Right ventricle myocardium inferior (tissue), 1 donor: ENCODE results near the gene WDSUB1. TPM values are rescaled to one million over a fixed set of nuclear protein-coding genes. Genes with fewer than 3 reads are reported as not detected.
A peak's percentile ranks its signal among the peaks of the same experiment; 100 is the strongest.

ENCODE experiments used
- ATAC-seq: fragments of 200-7000 bp; cut with Tn5 transposase; one replicate; pipeline ENCODE4 v1.9.1; 2020; ENCODE audit warnings: mild to moderate bottlenecking, moderate library complexity
- DNase-seq: peaks from one replicate; pipeline ENCODE4 v3.0.0; 2021; ENCODE audit errors: missing footprints
- intact Hi-C: fragments of 100-400 bp; cut with DNase I; formaldehyde crosslinking; loops from one replicate; pipeline ENCODE4 v1.11.0; 2022
- long read RNA-seq: library from polyadenylated mRNA; unstranded; transcript quantifications from one replicate; pipeline ENCODE4 v2.0.0, GENCODE V29; 2021
- total RNA-seq: library from RNA; stranded (reverse); fragmentation: NEBNext Ultra II Directional; extraction: Animal tissue kit (Norgen Biotek cat#: 25700); gene quantifications from one replicate; pipeline ENCODE4 v1.2.1, GENCODE V29; 2021
- donor health status: DM: no; HTN: yes; CAD: no; lungs with severe emphysema.

WDSUB1 gene, protein sequence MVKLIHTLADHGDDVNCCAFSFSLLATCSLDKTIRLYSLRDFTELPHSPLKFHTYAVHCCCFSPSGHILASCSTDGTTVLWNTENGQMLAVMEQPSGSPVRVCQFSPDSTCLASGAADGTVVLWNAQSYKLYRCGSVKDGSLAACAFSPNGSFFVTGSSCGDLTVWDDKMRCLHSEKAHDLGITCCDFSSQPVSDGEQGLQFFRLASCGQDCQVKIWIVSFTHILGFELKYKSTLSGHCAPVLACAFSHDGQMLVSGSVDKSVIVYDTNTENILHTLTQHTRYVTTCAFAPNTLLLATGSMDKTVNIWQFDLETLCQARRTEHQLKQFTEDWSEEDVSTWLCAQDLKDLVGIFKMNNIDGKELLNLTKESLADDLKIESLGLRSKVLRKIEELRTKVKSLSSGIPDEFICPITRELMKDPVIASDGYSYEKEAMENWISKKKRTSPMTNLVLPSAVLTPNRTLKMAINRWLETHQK
- 10.1 TPM for total RNA-seq
- long read RNA-seq, transcript WDSUB1-202 (11 exons, 1,912 nt): major isoform, 8 of 17 reads
- long read RNA-seq, partial matches to known transcripts: 2 of 17 reads
- long read RNA-seq, other reads (novel, unspliced or antisense): 6 of 17 reads

DNA sequence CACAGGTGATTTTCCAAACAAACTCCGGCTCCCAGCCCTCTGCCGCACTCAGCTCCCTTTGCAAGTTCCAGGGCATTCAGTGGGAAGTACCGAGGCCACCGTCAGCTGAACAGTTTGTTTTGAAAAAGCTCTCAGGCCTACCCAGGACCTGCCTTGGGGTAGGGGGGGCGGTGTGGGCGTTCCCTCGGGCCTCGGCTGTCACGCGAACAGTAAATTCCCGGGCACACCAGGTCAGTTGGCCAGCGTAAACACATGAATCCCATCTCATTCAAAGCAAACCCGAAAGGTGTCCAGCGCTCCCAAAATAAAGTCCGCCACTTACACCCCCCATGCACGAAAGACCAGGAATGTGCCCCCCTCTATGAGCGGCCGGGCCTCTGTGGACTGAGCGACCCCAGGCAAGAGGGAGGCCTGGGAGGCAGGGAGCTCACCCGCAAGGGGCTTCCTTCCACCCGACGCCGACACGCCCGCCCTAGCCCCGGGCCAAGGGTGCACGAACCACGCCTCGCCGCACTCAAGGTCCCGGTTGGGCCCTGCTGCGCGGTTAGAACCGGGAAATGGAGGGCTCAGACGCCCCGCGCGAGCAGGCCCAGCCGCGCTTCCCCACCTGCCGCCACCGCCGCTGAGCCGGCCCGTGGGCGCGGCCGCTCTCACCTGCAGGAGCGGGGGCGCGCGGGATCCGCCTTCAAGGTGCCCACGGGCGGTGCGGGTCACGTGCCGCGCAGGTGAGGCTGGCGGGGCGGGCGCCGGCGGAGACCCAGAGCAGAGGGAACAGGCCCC lies at the start of gene WDSUB1:
TSS of gene WDSUB1 (minus strand) at position 775 of the 780 bp plus-strand sequence. CDS start 3,634 bp downstream, outside the sequence.
- intact Hi-C loops: loop anchor here (10.0 kb wide), 2 partner anchors 61 to 329 kb away; partner anchors contain the start of gene BAZ2B
- peak; percentile 53 for ATAC-seq
- peak; percentile 77 for DNase-seq

DNA sequence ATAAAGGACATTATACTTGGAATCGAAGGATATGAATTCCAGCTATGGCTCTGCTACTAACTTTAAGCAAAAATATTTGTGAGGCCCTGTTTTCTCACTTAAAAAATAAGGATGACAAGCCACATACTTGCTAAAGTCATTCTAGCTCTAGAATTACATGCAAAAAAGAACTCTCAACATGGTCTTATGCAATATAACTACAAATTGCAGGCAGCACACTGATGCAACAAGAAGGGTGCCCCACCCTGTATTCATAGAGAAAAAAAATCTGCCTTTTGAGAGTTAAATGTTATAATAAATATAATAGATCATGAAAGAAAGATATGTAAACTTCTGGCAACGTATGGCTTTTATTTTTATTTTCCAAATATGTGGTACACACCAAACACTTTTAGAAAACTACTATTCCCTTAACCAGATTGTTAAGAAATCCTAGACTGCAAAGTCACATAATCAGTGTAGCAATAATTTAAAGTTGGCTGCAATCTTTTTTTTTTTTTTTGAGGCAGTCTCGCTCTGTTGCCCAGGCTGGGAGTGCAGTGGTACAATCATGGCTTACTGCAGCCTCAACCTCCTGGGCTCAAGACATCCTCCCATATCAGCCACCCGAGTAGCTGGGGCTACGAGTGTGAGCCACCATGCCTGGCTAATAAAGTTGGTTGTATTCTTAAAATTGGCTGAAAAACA lies 40.2 kb upstream of the WDSUB1 start:
- intact Hi-C loops: no loop called here
- DNase-seq (no peak), ATAC-seq (peak; percentile 56)

DNA sequence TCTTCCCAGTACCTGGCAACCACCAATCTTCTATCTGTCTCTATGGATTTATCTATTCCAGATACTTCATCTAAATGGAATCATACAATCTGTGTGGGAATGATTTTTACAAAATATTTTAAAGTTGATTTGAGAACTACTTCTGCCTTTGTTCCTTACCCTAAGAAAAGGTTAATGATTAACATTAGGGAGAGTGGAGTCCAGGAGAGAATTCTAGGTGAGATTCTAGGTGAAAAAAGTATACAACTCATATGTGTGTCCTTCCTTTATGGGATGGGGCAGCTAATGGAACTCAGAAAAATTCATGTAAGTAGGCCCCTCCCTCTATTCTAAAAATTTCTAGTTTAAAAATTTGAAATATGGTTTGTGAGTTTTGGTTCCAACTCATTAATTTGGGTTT lies 35.9 kb upstream of the WDSUB1 start:
- ATAC-seq: no peak
- no peak for DNase-seq
- intact Hi-C loops: no loop called here

DNA sequence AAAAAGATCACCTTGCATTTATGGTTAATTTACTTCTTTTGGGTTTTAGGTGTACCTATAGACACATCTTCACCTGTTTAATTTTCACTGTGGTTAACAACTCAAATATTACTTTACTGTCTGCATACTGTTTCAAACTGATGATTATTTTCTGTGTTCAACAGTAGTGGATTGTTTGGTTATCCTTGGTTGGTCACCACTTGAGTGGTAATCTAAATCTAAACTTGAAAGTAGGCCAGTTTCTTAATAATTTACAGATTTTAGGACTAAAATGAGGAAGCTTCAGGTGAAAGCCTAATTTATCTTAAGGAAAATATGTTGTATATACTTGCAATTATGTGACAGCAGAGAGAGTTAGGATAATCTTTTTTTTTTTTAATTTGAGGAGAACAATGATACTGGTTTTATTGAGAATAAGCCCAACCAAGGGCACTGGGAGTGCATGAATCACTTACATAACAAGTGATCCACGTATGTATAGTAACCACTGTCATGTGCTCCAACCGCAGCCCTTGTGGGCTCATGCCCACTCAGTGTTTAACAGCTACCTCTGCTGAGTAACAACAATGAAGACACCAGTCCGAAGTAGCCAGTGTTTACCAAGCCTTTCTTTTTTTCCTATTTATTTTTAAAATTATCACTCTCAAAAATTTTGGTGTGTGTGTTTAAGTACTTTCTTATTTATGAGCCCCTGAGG lies 31.0 kb upstream of the WDSUB1 start:
- intact Hi-C loops: no loop called here
- DNase-seq (no peak), ATAC-seq (no peak)

DNA sequence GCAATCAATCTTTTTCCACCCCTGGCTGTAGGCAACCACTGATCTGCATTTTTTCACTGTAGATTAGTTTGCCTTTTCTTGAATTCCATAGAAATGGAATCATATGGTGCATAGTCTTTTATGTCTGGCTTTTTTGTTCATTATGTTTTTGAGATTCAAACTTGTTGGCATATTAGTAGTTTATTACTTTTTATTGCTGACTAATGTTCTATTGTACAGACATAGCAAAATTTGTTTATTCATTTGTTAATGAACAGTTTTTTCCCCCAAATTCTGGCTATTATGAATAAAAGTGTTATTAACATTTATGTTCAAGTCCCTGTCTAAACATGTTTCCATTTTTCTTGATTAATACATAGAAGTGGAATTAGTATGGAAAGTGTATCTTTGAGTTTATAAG lies 21.4 kb upstream of the WDSUB1 start:
- intact Hi-C loops: no loop called here
- no peak for DNase-seq
- ATAC-seq: no peak

DNA sequence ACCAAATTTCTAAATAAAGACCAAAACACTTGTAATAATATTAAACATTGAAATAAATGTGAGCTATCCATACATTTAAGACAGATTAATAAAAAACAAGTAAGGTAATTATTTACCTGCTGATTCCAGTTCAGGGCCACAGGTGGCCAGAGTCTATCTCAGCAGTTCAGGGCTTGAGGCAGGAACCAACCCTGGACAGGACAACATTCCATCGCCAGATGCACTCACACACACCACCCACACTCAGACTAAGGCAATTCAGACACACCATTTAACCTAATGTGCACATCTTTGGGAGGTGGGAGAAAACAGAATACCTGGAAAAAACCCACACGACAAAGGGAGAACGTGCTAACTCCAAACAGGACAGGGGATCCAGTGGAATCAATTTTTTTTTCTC lies 14.1 kb upstream of the WDSUB1 start:
- DNase-seq (no peak), ATAC-seq (no peak)
- intact Hi-C loops: no loop called here

DNA sequence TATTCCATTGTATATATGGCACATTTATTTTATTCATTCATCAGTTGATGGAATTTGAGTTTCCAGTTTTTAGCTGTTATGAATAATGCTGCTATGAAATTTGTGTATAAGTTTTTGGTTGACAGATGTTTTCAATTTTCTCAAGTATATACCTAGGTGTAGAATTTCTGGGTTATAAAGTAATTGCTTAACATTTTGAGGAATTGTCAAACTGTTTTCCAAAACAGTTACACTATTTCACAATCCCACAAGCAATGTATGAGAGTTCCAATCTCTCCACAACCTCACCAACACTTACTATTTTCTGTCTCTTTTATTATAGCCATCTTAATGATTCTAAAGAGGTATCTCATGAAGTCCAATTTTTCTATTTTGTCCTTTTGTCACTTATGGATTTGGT lies 12.5 kb upstream of the WDSUB1 start:
- no peak for DNase-seq
- ATAC-seq: no peak
- intact Hi-C loops: no loop called here

DNA sequence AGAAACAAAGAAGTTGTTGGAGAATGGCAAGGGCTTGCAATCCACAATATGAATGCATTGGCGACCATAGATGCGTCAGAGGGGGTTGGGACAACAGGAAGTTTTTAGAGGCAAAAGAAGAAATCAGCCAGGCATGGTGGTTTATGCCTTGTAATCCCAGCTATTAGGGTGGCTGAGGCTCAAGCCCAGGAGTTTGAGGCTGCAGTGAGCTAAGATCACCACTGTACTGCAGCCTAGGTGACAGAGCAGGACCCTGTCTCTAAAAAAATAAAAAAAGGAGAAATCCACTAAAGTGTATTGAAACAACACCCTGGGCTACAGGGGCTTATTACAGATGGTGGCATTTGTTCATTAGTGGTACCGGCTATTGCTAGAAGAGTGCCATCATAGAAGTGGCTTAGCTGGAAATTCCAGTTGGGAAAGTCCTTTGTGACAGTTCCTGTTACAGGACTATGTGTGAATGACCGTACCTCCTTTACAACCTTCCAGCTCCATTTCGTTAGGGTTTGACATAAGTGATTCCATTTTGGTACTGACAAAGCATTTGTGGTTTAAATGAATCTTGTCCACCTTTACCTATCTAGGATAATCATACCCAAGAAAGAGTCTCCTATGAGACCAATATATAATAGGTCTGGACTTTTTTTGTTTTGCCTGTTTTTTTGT lies 10.7 kb upstream of the WDSUB1 start:
- intact Hi-C loops: no loop called here
- DNase-seq (no peak), ATAC-seq (no peak)

DNA sequence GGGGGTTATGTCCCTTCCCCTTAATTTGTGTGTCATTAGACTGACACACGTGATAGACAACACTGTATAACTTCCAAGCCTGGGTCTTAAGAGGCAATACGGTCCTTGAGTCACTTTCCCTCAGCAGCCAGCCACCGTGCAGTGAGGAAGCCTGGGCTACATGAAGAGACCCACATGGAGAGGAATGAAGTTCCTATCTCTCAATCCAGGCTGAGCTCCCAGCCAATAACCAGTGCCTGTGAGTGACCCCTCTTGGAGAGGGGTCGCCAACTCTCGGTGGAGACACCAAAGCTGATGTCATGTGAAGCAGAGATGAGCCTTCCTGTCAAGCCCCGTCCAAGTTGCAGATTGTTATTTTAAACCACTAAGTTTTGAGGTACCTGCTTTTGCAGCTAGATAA lies 5.7 kb upstream of the WDSUB1 start:
- no peak for ATAC-seq
- no peak for DNase-seq
- intact Hi-C loops: no loop called here

DNA sequence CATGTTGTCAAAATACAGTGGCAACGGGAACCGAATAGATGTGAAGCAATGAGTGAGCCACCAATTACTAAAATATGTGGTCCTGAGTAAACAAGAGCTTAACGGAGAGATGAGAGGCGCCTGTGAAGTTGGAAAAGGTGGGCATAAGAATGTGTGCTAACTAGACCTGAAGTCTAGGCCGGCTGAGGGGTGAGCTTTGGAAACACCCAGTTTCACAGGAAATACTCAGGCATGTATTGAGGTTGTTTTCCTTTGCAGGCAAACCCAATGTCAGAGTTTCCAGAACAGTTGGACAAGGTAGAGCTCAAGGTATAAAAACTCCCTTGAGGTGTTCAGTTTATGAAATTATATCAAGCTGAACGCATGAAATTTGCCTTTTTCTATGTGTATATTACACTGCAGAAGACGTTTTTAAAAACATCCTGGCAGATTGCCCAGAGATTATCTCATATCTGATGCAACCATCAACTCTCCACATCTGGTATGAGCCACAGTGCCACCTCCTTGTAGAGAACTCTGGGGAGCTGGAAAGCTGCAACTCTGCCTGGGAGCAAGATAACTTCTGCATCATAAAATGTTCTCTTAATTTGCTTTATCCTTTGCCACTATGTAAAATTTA lies 3.9 kb upstream of the WDSUB1 start:
- intact Hi-C loops: no loop called here
- ATAC-seq (no peak), DNase-seq (no peak)

DNA sequence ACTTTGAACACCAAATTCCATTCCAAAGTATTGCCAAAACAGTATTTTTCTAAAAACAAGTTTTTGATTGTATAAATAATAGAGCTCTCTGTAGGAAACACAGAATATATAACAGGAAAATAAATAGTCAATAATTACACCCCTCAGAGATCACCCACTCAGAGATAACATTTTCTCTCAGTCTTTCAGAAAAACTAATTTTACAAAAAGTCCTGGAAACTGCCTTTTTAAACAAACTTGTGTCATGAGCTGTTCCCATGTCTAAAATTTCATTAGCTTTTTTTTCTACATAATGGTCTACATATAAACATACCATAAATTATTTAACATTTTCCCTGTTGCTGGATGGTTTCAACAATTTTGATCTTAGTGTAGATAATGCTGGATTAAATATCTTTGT lies 1.2 kb upstream of the WDSUB1 start:
- no peak for ATAC-seq
- DNase-seq: no peak
- intact Hi-C loops: loop anchor here (10.0 kb wide), 2 partner anchors 63 to 327 kb away; partner anchors contain the start of gene BAZ2B

DNA sequence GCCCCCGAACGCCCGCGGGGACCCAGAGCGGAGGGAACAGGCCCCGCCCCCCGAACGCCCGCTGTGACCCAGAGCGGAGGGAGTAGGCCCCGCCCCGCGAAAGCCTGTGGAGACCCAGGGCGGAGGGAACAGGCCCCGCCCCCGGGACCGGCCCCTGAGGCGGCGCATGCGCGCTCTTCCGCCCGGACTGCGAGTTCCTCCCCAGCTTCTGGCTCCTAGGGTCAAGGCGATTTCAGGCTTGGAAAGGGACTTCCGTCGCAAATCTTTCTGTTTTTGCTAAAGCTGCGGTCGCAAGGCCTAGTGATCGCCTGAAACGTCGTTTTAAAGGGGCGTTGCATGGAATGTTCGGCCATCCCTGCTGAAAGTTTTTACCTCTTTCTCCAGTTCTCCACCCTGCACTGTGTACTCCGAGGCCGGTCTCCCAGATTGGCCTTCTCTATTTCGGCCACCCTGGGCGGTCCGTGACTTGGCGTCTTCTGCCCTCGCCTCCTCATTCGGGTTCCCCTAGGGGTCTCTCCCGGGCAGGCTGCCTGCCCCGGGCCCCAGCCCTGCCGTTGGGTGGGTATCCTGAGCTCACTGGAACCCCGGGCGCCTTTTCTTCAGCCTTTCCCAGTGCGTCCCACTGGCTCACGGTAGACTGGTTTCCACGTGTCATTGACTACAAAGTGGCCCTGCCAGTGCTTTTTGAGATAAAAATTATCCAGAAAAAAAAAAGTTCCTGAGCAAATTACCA lies 372 bp upstream of the WDSUB1 start:
- DNase-seq (peak; percentile 100), ATAC-seq (peak; percentile 100)
- intact Hi-C loops: loop anchor here (10.0 kb wide), 2 partner anchors 62 to 328 kb away; partner anchors contain the start of gene BAZ2B

DNA sequence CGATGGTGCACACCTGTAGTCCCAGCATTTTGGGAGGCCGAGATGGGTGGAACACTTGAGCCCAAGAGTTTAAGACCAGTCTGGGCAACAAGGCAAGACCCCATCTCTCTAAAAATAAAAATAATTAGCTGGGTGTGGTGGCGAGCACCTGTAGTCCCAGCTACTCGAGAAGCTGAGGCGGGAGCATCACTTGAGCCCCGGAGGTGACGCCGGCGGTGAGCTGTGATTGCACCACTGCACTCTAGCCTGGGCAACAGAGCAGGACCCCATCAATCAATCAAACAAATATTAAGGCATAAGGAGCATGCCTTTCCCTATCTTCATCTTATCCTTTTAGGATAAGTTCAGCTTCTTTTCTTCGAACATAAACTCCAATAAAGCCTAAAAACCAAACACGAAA lies 1.1 kb downstream of the WDSUB1 start:
- DNase-seq (no peak), ATAC-seq (no peak)
- intact Hi-C loops: loop anchor here (10.0 kb wide), 2 partner anchors 61 to 329 kb away; partner anchors contain the start of gene BAZ2B

DNA sequence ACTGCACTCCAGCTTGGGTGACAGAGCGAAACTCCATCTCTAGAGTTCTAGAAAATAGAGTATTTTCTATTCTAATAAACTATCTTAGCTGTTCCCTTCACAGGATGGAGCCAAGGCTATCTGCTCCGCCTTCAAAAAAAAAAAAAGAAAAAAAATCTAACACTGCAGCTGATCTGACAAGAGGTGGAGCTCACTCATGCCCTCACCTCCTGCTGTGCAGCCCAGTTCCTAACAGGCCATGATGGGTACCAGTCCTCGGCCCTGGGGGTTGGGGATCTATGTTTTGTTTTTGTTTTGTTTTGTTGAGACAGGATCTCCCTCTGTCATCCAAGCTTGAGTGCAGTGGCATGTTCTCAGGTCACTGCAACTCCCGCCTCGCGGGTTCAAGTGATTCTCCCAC lies 3.0 kb downstream of the WDSUB1 start:
- DNase-seq (no peak), ATAC-seq (no peak)
- intact Hi-C loops: loop anchor here (10.0 kb wide), 2 partner anchors 59 to 331 kb away; partner anchors contain the start of gene BAZ2B

DNA sequence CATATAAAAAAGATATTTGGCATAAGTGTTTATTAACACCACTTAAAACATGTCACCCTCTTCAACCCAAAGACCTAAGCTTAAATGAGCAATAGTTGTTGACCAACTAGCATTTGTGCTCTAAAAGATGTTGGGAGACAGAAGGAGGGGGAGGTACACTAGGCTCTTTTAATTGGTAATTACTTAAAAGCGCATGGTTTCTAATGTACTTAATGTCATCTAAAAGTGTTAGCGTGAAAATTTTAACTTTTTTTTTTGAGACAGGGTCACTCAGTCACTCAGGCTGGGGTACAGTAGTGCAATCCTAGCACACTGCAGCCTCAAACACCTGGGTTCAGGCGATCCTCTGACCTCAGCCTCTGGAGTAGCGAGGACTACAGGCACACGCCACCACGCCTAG lies 5.5 kb downstream of the WDSUB1 start:
- intact Hi-C loops: loop anchor here (10.0 kb wide), 2 partner anchors 56 to 334 kb away; partner anchors contain the start of gene BAZ2B
- no peak for ATAC-seq
- DNase-seq: no peak

DNA sequence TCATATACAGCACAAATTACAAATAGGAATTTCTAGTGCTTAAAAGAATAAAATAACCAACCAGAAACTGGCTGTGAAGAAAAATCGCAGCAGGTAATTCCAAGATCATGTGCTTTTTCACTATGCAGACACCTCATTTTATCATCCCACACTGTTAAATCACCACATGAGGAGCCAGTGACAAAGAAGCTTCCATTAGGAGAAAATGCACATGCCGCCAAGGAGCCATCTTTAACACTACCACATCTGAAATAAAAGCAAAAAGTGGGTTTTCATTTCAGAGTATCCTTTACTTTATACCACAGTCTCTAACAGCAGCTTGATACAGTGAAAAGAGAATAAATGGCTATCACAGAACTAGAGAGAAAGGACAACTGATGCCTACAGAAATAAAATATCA lies 6.8 kb downstream of the WDSUB1 start:
- intact Hi-C loops: loop anchor here (10.0 kb wide), 2 partner anchors 55 to 335 kb away; partner anchors contain the start of gene BAZ2B
- DNase-seq (no peak), ATAC-seq (no peak)

DNA sequence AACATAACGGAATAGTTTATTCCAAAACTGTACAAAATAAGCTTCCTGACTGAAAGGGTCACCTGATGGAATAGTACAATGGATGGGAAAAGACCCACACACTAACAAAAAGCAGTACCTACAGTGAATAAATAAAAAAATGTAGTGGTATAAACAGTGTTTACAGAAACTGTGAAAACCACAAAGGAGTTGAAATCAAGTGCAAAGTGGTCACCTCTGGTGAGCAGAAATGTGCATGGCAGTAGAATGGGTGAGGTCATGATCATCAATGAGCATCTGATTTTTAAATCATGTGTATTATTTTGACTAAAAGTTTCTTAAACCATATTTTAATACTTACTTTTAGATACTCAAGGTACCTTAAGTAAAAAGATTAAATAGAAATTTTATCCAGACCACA lies 11.4 kb downstream of the WDSUB1 start:
- intact Hi-C loops: no loop called here
- ATAC-seq: no peak
- no peak for DNase-seq
